Kidney (tissue), 14 donors: ENCODE data around the gene INF2. TPM values are rescaled to one million over a fixed set of nuclear protein-coding genes. Genes with fewer than 3 reads are reported as not detected.

Experiments used
- DNase-seq, 5 donors: peaks; one replicate each; pipeline ENCODE4 v3.0.0-alpha.2; 2013 to 2020
- FAIRE-seq: peaks from 2 replicates; lab custom pipeline; 2012; peaks lifted over from hg19 to GRCh38; lab: Jason Lieb, UNC
- H3K27ac ChIP-seq, 2 donors: one replicate each; pipeline ENCODE4 v1.7.0; 2013; ENCODE audit warnings: low read depth in 2 of 2, low read length in 2 of 2, inconsistent platforms in 1 of 2
- H3K27me3 ChIP-seq: one replicate; pipeline ENCODE4 v1.7.1; 2013; ENCODE audit warnings: low read length, inconsistent platforms; ENCODE audit not compliant: control insufficient read depth, insufficient read depth
- H3K36me3 ChIP-seq, 3 donors: one replicate each; pipeline versions ENCODE4 v1.7.0 to v1.7.1; 2013; ENCODE audit warnings: low read length in 3 of 3, control low read depth in 1 of 3, inconsistent platforms in 1 of 3; ENCODE audit not compliant: insufficient read depth in 3 of 3, control insufficient read depth in 2 of 3
- H3K4me1 ChIP-seq, 3 donors: one replicate each; pipeline versions ENCODE4 v1.7.0 to v1.7.1; 2013; ENCODE audit warnings: low read length in 3 of 3, inconsistent platforms in 1 of 3, low read depth in 1 of 3; ENCODE audit not compliant: control insufficient read depth in 2 of 3, insufficient read depth in 2 of 3
- H3K4me3 ChIP-seq, 3 donors: one replicate each; pipeline versions ENCODE4 v1.7.0 to v1.8.1; 2013; ENCODE audit warnings: low read length in 3 of 3, control low read depth in 1 of 3, inconsistent platforms in 1 of 3
- H3K9ac ChIP-seq, 3 donors: one replicate each; pipeline versions ENCODE4 v1.7.0 to v1.7.1; 2013; ENCODE audit warnings: low read length in 3 of 3, control low read depth in 1 of 3, inconsistent platforms in 1 of 3
- H3K9me3 ChIP-seq, 3 donors: one replicate each; pipeline versions ENCODE4 v1.7.0 to v1.7.1; 2013; ENCODE audit warnings: low read length in 3 of 3, control low read depth in 1 of 3, inconsistent platforms in 1 of 3; ENCODE audit not compliant: control insufficient read depth in 2 of 3, insufficient read depth in 1 of 3
- intact Hi-C: fragments of 100-400 bp; cut with DNase I; formaldehyde crosslinking; loops from one replicate; pipeline ENCODE4 v1.11.1; 2022
- polyA plus RNA-seq: library from polyadenylated mRNA; stranded (reverse); fragments of 350-450 nt; fragmentation: Illumina TruSeq; extraction: RNeasy Lipid Tissue Mini Kit (QIAGEN cat#74804); gene quantifications from one replicate; pipeline ENCODE4 v1.2.3, GENCODE V29; 2014; ENCODE audit warnings: low read depth, low replicate concordance; ENCODE audit not compliant: insufficient read depth
- total RNA-seq: library from RNA; stranded (reverse); fragmentation: NEBNext Ultra II Directional; extraction: Animal tissue kit (Norgen Biotek cat#: 25700); gene quantifications from one replicate; pipeline ENCODE4 v1.2.1, GENCODE V29; 2021
- TF ChIP-seq, protein P1 (sequence below): IDR thresholded peaks from 3 replicates; pipeline ENCODE4 v1.5.1; 2012; ENCODE audit warnings: mild to moderate bottlenecking, moderate library complexity, borderline replicate concordance; ENCODE audit not compliant: insufficient read depth; ENCODE audit errors: extremely low read depth
- donor health status: control.
- donor health status: control.
- donor health status: control.
- donor health status: control.
- donor health status: control.
- donor health status: DM: yes; HTN: yes; CAD: no.
- donor health status: Normal renal cell carcinoma (clear cell type).

INF2 gene
- total and polyA plus RNA-seq, 2 donors from 2014 or later, result 58.5 to 82.7 TPM

DNA sequence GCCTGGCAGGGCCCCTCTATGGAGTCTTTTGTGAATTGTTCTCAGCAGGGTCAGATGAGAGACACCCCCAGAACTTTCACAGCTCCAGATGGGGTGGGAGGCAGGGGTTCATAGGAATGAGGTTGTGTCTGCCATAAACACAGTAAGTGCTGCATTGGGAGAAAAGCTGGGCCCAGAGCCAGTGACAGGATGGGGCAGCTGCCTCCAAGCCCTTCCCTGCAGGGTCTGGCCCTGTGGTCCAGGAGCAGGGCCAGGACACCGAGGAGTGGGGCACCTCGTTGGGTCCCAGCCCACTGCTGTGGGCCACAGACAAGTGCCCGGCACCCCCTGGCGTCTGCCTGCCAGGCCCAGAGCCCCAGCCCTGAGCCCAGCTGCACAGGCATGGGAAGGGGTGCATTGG, 13.3 kb downstream of the INF2 start:
- intact Hi-C loops, result loop anchor here (5.0 kb wide), 1 partner anchor 50 kb away; no protein-coding TSS in a partner anchor
- no peak overlapping the region for H3K27ac ChIP-seq
- no peak overlapping the region for H3K9ac ChIP-seq
- DNase-seq, result no peak
- H3K9me3 ChIP-seq, result no peaks in the 10 kb centered on the region
- H3K4me1 ChIP-seq, result peaks cover 0 to under 1% (median 0%) of the 10 kb centered on the region in 3 donors
- no peaks in the 10 kb centered on the region for H3K27me3 ChIP-seq
- FAIRE-seq, result no peak
- H3K4me3 ChIP-seq, result no peak overlapping the region
- H3K36me3 ChIP-seq, result peaks cover 0 to 3% (median 3%) of the 10 kb centered on the region in 3 donors
- TF ChIP-seq, protein P1, sequence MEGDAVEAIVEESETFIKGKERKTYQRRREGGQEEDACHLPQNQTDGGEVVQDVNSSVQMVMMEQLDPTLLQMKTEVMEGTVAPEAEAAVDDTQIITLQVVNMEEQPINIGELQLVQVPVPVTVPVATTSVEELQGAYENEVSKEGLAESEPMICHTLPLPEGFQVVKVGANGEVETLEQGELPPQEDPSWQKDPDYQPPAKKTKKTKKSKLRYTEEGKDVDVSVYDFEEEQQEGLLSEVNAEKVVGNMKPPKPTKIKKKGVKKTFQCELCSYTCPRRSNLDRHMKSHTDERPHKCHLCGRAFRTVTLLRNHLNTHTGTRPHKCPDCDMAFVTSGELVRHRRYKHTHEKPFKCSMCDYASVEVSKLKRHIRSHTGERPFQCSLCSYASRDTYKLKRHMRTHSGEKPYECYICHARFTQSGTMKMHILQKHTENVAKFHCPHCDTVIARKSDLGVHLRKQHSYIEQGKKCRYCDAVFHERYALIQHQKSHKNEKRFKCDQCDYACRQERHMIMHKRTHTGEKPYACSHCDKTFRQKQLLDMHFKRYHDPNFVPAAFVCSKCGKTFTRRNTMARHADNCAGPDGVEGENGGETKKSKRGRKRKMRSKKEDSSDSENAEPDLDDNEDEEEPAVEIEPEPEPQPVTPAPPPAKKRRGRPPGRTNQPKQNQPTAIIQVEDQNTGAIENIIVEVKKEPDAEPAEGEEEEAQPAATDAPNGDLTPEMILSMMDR, result no peak

DNA sequence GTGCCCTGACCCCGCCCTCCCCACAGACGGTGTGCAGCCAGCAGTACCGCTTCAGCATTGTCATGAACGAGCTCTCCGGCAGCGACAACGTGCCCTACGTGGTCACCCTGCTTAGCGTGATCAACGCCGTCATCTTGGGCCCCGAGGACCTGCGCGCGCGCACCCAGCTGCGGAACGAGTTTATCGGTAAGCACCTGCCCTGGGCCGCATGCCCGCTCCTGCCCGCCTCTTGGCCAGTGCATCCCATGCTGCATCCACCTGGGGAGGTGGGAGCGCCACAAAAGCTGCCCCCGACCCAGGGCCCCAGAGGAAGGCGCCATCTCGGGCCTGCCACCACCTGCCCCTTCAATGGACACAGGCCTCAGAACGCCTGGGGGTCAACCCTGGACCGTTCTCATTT, 13.9 kb downstream of the INF2 start:
- Histone ChIP-seq H3K4me1 (no peaks in the 10 kb centered on the region), H3K4me3 (no peak overlapping the region), H3K27ac (no peak overlapping the region), H3K9ac (no peak overlapping the region), H3K9me3 (no peaks in the 10 kb centered on the region), H3K27me3 (no peaks in the 10 kb centered on the region), H3K36me3 (peaks cover 0 to 3% (median 3%) of the 10 kb centered on the region in 3 donors)
- DNase-seq, result no peak
- FAIRE-seq, result no peak
- intact Hi-C loops, result loop anchor here (5.0 kb wide), 1 partner anchor 51 kb away; no protein-coding TSS in a partner anchor
- TF ChIP-seq, protein P1, result no peak

DNA sequence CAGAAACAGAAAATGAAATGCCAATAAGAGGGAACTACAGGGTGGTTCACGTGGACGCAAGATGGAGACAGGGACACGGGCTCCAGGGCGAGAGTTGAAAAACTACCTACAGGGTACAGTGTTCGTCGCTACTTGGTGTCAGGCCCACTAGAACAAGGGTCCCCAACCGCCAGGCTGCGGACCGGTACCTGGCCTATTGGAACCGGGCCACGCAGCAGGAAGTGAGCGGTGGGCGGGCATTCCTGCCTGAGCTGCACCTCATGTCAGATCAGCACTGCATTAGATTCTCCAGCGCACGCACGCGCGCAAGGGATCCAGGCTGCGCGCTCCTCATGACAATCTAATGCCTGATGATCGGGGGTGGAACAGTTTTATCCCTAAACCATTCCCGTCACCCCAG, 14.8 kb downstream of the INF2 start:
- TF ChIP-seq, protein P1, result no peak
- no peak for DNase-seq
- intact Hi-C loops, result loop anchor here (5.0 kb wide), 1 partner anchor 52 kb away; no protein-coding TSS in a partner anchor

More for the DNA sequence above, 14.8 kb downstream of the INF2 start:
- H3K27ac ChIP-seq, result no peak overlapping the region
- H3K4me3 ChIP-seq, result no peak overlapping the region
- no peaks in the 10 kb centered on the region for H3K4me1 ChIP-seq
- no peak for FAIRE-seq
- H3K9ac ChIP-seq, result no peak overlapping the region
- H3K9me3 ChIP-seq, result no peaks in the 10 kb centered on the region
- peaks cover 0 to 3% (median 3%) of the 10 kb centered on the region in 3 donors for H3K36me3 ChIP-seq
- H3K27me3 ChIP-seq, result no peaks in the 10 kb centered on the region
